RWPE1 (cell line): Measurements from ENCODE around the gene DUSP21.
"Not testable (repeated sequence)": the region's sequence is repeated elsewhere in the genome, so short reads cannot be mapped to it uniquely, and the experiment has no call there.

Experiments
- CTCF ChIA-PET: fragments of 350-600 bp; sonication (Branson Sonifier 250); formaldehyde crosslinking; extraction: SDS; loops from one replicate; lab custom pipeline; 2021; lab: Yijun Ruan, JAX
- POLR2A ChIA-PET: fragments of 400-600 bp; formaldehyde crosslinking; extraction: SDS; loops from one replicate; lab custom pipeline; 2020; ENCODE audit warnings: antibody characterized with exemption; ENCODE audit not compliant: low non-redundant PET; lab: Yijun Ruan, JAX
- DNase-seq: peaks from one replicate; pipeline ENCODE4 v3.0.0; 2012; ENCODE audit warnings: low spot score
- H3K27ac ChIP-seq: fragments of 450-650 bp; 2 replicates; pipeline ENCODE4 v1.5.1; 2017
- CTCF ChIP-seq: fragments of 450-650 bp; conservative IDR thresholded peaks from 2 replicates; pipeline ENCODE4 v1.5.1; 2017; ENCODE audit warnings: low read depth, mild to moderate bottlenecking

Gene DUSP21

GRCh38 chrX:44822601-44823000 lies 21.2 kb upstream of the DUSP21 start:
- POLR2A ChIA-PET = no interaction called here
- CTCF ChIA-PET = no interaction called here

GRCh38 chrX:44823193-44823592 lies 20.6 kb upstream of the DUSP21 start:
- CTCF ChIA-PET, H3K27ac ChIP-seq, DNase-seq, POLR2A ChIA-PET: not testable (repeated sequence)

More at GRCh38 chrX:44822601-44823000, 21.2 kb upstream of the DUSP21 start:
- no peak for TF ChIP-seq CTCF
- no peak for DNase-seq
- H3K27ac ChIP-seq = no peak overlapping the region

- TF ChIP-seq CTCF = no peak
- CTCF ChIA-PET = interaction anchor here (1.0 kb wide), 1 partner anchor 128 kb away, joined by 3 read pairs; no protein-coding TSS in a partner anchor
- POLR2A ChIA-PET = no interaction called here
- DNase-seq = peak; percentile 66
- no peak overlapping the region for H3K27ac ChIP-seq
Observed at GRCh38 chrX:44828008-44828605, 15.7 kb upstream of the DUSP21 start.

GRCh38 chrX:44829832-44830231 lies 14.0 kb upstream of the DUSP21 start:
- ChIA-PET CTCF (no interaction called here), POLR2A (no interaction called here)
- no peak overlapping the region for H3K27ac ChIP-seq
- TF ChIP-seq CTCF = no peak
- DNase-seq = no peak

GRCh38 chrX:44842550-44843317 lies 1.1 kb upstream of the DUSP21 start:
- no peak overlapping the region for H3K27ac ChIP-seq
- no peak for TF ChIP-seq CTCF
- CTCF ChIA-PET = interaction anchor here (0.6 kb wide), 1 partner anchor 8 kb away, joined by 3 read pairs; no protein-coding TSS in a partner anchor
- POLR2A ChIA-PET = no interaction called here
- peak; percentile 2 for DNase-seq

GRCh38 chrX:44843318-44843702 lies 511 bp upstream of the DUSP21 start:
- TF ChIP-seq CTCF = no peak
- POLR2A ChIA-PET = no interaction called here
- no peak overlapping the region for H3K27ac ChIP-seq
- CTCF ChIA-PET = no interaction called here
- DNase-seq = no peak

GRCh38 chrX:44844204-44844603 lies 383 bp downstream of the DUSP21 start:
- no peak overlapping the region for H3K27ac ChIP-seq
- no peak for DNase-seq
- no peak for TF ChIP-seq CTCF
- ChIA-PET CTCF (no interaction called here), POLR2A (no interaction called here)

GRCh38 chrX:44850891-44851290 lies 7.1 kb downstream of the DUSP21 start:
- CTCF ChIA-PET, DNase-seq, POLR2A ChIA-PET, H3K27ac ChIP-seq: not testable (repeated sequence)
